SK-N-SH treated with all-trans-retinoic acid at 6 μM for 48 hours (cell line): ENCODE data around the gene GRID1.

Experiments used
- CSDC2 ChIP-seq: fragments of 250-450 bp; sonication (Bioruptor Pico); IDR thresholded peaks from 2 replicates; pipeline ENCODE4 v1.5.0; 2020; ENCODE audit warnings: mild to moderate bottlenecking, moderate library complexity
- ESRRG ChIP-seq: fragments of 250-450 bp; sonication (Bioruptor Pico); IDR thresholded peaks from 2 replicates; pipeline ENCODE4 v1.6.1; 2021; ENCODE audit warnings: mild to moderate bottlenecking
- GLIS3 ChIP-seq: fragments of 250-450 bp; sonication (Bioruptor Pico); IDR thresholded peaks from 2 replicates; pipeline ENCODE4 v1.5.0; 2020; ENCODE audit warnings: mild to moderate bottlenecking, moderate library complexity
- PATZ1 ChIP-seq: fragments of 250-450 bp; sonication (Bioruptor Pico); IDR thresholded peaks from 2 replicates; pipeline ENCODE4 v1.8.0; 2020; ENCODE audit warnings: mild to moderate bottlenecking, moderate library complexity, borderline replicate concordance
- RARB ChIP-seq: fragments of 250-450 bp; sonication (Bioruptor Pico); IDR thresholded peaks from 2 replicates; pipeline ENCODE4 v1.8.0; 2021; ENCODE audit warnings: mild to moderate bottlenecking, moderate library complexity
- ZC3H10 ChIP-seq: fragments of 250-450 bp; sonication (Bioruptor Pico); IDR thresholded peaks from 2 replicates; pipeline ENCODE4 v1.5.1; 2021; ENCODE audit warnings: mild to moderate bottlenecking, moderate library complexity
- ZFP30 ChIP-seq: fragments of 450-650 bp; formaldehyde crosslinking; IDR thresholded peaks from 2 replicates; pipeline ENCODE4 v1.5.0; 2022; ENCODE audit warnings: mild to moderate bottlenecking, moderate library complexity
- ZNF70 ChIP-seq: fragments of 450-650 bp; formaldehyde crosslinking; IDR thresholded peaks from 2 replicates; pipeline ENCODE4 v1.5.0; 2020; ENCODE audit warnings: mild to moderate bottlenecking, moderate library complexity
- ZNF8 ChIP-seq: fragments of 450-650 bp; formaldehyde crosslinking; IDR thresholded peaks from 2 replicates; pipeline ENCODE4 v1.5.0; 2020; ENCODE audit warnings: mild to moderate bottlenecking, moderate library complexity

- no peak for TF ChIP-seq ZNF70 (CRISPR knock-in tag)
- TF ChIP-seq PATZ1, result no peak
- no peak for TF ChIP-seq ESRRG (CRISPR knock-in tag)
- TF ChIP-seq RARB, result no peak
- TF ChIP-seq ZC3H10 (CRISPR knock-in tag), result no peak
- TF ChIP-seq CSDC2 (CRISPR knock-in tag), result no peak
- TF ChIP-seq ZNF8 (CRISPR knock-in tag), result no peak
- TF ChIP-seq GLIS3 (CRISPR knock-in tag), result no peak
- TF ChIP-seq ZFP30, result no peak
These were observed 369.1 kb downstream of the GRID1 start for GRCh38 chr10:85997544-85997943.
